Keratinocyte (primary cell): ENCODE data around the gene ARRB1. TPM values are rescaled to one million over a fixed set of nuclear protein-coding genes. Genes with fewer than 3 reads are reported as not detected.

ENCODE experiments used
- DNase-seq: peaks from one replicate; pipeline ENCODE4 v3.0.0-alpha.2; 2011; ENCODE audit warnings: low read depth, missing footprints, low spot score
- FAIRE-seq: peaks from 2 replicates; lab custom pipeline; 2011; peaks lifted over from hg19 to GRCh38; lab: Jason Lieb, UNC
- H2AFZ ChIP-seq: 2 replicates; pipeline ENCODE4 v1.6.0; 2012; ENCODE audit warnings: low read length, control low read depth, inconsistent platforms; ENCODE audit not compliant: control insufficient read depth
- H3K27ac ChIP-seq: 2 replicates; pipeline ENCODE4 v1.5.1; 2011; ENCODE audit warnings: low read length; ENCODE audit not compliant: control insufficient read depth, insufficient read depth
- H3K27me3 ChIP-seq: 3 replicates; pipeline ENCODE4 v1.6.0; 2011; ENCODE audit warnings: low read length; ENCODE audit not compliant: control insufficient read depth, insufficient read depth; ENCODE audit errors: extremely low read depth
- H3K36me3 ChIP-seq, 2 experiments: 2 replicates in 1 of 2; 3 replicates in 1 of 2; pipeline ENCODE4 v1.5.1; 2011; ENCODE audit warnings: low read length in 2 of 2, mild to moderate bottlenecking in 1 of 2; ENCODE audit not compliant: control insufficient read depth in 2 of 2, insufficient read depth in 2 of 2; ENCODE audit errors: extremely low read depth in 1 of 2
- H3K4me1 ChIP-seq: 3 replicates; pipeline ENCODE4 v1.5.1; 2011; ENCODE audit warnings: low read length; ENCODE audit not compliant: control insufficient read depth, insufficient read depth; ENCODE audit errors: extremely low read depth
- H3K4me2 ChIP-seq: 3 replicates; pipeline ENCODE4 v1.6.0; 2011; ENCODE audit warnings: low read depth, low read length; ENCODE audit not compliant: control insufficient read depth, insufficient read depth; ENCODE audit errors: extremely low read depth
- H3K4me3 ChIP-seq, 3 experiments: fragments of 200-600 bp in 1 of 3; sonication (generic) in 1 of 3; 2 replicates in 2 of 3; 3 replicates in 1 of 3; pipeline ENCODE4 v1.5.1; 2011 to 2016; ENCODE audit warnings: low read length in 3 of 3, mild to moderate bottlenecking in 3 of 3, control low read depth in 2 of 3, inconsistent platforms in 1 of 3, low read depth in 1 of 3, mixed read lengths in 1 of 3, mixed run types in 1 of 3, moderate library complexity in 1 of 3; ENCODE audit not compliant: control insufficient read depth in 2 of 3, insufficient read depth in 2 of 3; ENCODE audit errors: extremely low read depth in 1 of 3
- H3K79me2 ChIP-seq: 2 replicates; pipeline ENCODE4 v1.6.0; 2012; ENCODE audit warnings: low read length; ENCODE audit not compliant: control insufficient read depth, insufficient read depth
- H3K9ac ChIP-seq: 3 replicates; pipeline ENCODE4 v1.6.0; 2011; ENCODE audit warnings: low read length; ENCODE audit not compliant: control insufficient read depth, insufficient read depth; ENCODE audit errors: extremely low read depth
- H3K9me1 ChIP-seq: 3 replicates; pipeline ENCODE4 v1.6.0; 2011; ENCODE audit warnings: low read length; ENCODE audit not compliant: control insufficient read depth, insufficient read depth; ENCODE audit errors: extremely low read depth
- H3K9me3 ChIP-seq: 2 replicates; pipeline ENCODE4 v1.5.1; 2012; ENCODE audit warnings: low read depth, low read length; ENCODE audit not compliant: control insufficient read depth
- H4K20me1 ChIP-seq: 3 replicates; pipeline ENCODE4 v1.6.0; 2011; ENCODE audit warnings: low read length; ENCODE audit not compliant: control insufficient read depth, insufficient read depth; ENCODE audit errors: extremely low read depth
- EZH2 ChIP-seq: IDR thresholded peaks from one replicate; pipeline ENCODE4 v1.6.1; 2012; ENCODE audit warnings: inconsistent platforms, mild to moderate bottlenecking, low read length, moderate library complexity
- dilution Hi-C: fragments of 300-500 bp; cut with MboI; formaldehyde crosslinking; loops from one replicate; pipeline ENCODE4 v1.7.0; 2020; ENCODE audit warnings: low sequenced_read_pairs; ENCODE audit not compliant: extremely low pct_ligation_motif_present
- polyA plus RNA-seq, 5 experiments: library from polyadenylated mRNA; depleted of rRNA in 3 of 5; stranded (reverse) in 3 of 5; stranded (forward) in 1 of 5; unstranded in 1 of 5; fragments of >200 nt; gene quantifications; 1 replicate in 1 of 5; 2 replicates in 3 of 5; 3 replicates in 1 of 5; pipeline versions ENCODE4 v1.2.1 to v1.2.3, GENCODE V29; 2011 to 2012; ENCODE audit warnings: missing spikeins in 2 of 5, low read depth in 1 of 5, low replicate concordance in 1 of 5
- TF ChIP-seq, protein P1 (sequence below), 3 experiments: IDR thresholded peaks in 1 of 3; conservative IDR thresholded peaks in 1 of 3; optimal IDR thresholded peaks in 1 of 3; 2 replicates in 2 of 3; 3 replicates in 1 of 3; pipeline versions ENCODE3 to v1.5.1; 2011; ENCODE audit warnings: low read length in 3 of 3, mild to moderate bottlenecking in 3 of 3, moderate library complexity in 2 of 3, control low read depth in 1 of 3, inconsistent platforms in 1 of 3; ENCODE audit not compliant: insufficient read depth in 2 of 3; ENCODE audit errors: extremely low read depth in 1 of 3

ARRB1 gene
- polyA plus RNA-seq, 1 donor (not counting 4 experiments of a cell fraction or from before 2014, with no cell fraction given), result 0.94 TPM

GRCh38 chr11:75272391-75272790 lies 79.1 kb downstream of the ARRB1 start:
- H3K9ac ChIP-seq, result no peak overlapping the region
- no peaks in the 10 kb centered on the region for H3K27me3 ChIP-seq
- TF ChIP-seq, protein P1, sequence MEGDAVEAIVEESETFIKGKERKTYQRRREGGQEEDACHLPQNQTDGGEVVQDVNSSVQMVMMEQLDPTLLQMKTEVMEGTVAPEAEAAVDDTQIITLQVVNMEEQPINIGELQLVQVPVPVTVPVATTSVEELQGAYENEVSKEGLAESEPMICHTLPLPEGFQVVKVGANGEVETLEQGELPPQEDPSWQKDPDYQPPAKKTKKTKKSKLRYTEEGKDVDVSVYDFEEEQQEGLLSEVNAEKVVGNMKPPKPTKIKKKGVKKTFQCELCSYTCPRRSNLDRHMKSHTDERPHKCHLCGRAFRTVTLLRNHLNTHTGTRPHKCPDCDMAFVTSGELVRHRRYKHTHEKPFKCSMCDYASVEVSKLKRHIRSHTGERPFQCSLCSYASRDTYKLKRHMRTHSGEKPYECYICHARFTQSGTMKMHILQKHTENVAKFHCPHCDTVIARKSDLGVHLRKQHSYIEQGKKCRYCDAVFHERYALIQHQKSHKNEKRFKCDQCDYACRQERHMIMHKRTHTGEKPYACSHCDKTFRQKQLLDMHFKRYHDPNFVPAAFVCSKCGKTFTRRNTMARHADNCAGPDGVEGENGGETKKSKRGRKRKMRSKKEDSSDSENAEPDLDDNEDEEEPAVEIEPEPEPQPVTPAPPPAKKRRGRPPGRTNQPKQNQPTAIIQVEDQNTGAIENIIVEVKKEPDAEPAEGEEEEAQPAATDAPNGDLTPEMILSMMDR (optimal IDR thresholded peaks at IDR 0.05 in 1 of 3, IDR thresholded peaks at IDR 0.05 in 1 of 3, conservative IDR thresholded peaks at IDR 0.05 in 1 of 3; ENCODE audit: extremely low read depth in 1 of 3, insufficient read depth in 2 of 3, low read length in 3 of 3), result no peak
- no peak for TF ChIP-seq EZH2
- no peaks in the 10 kb centered on the region for H3K4me1 ChIP-seq
- H4K20me1 ChIP-seq, result no peaks in the 10 kb centered on the region
- no peaks in the 10 kb centered on the region for H3K9me1 ChIP-seq
- no peaks in the 10 kb centered on the region for H3K36me3 ChIP-seq
- H3K4me3 ChIP-seq, result no peak overlapping the region
- H3K27ac ChIP-seq, result no peak overlapping the region
- H3K4me2 ChIP-seq, result no peak overlapping the region
- no peaks in the 10 kb centered on the region for H3K79me2 ChIP-seq
- no peaks in the 10 kb centered on the region for H3K9me3 ChIP-seq
- FAIRE-seq (no peak), DNase-seq (no peak)
- dilution Hi-C loops, result no loop called here
- H2AFZ ChIP-seq, result no peak overlapping the region

DNA sequence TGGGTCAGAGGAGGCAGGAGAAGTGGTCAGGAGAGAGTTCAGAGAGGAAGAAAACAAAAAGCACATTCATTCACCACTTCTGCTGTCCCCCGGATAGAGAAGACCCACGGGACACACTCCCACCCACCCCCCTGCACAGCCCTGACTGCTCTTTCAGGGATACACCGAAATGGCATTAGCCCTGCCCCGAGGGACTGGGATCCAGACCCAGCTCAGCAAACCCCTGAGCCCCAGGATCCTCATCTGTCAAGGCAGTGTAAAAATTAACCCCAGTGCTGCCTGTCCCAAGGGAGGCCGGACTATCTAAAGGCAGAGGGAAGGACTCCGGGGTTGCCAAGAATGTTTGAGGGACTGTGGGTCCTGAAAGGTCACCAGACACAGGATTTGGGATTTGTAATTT lies 79.7 kb downstream of the ARRB1 start:
- Histone ChIP-seq H3K4me1 (no peaks in the 10 kb centered on the region), H3K79me2 (no peaks in the 10 kb centered on the region), H4K20me1 (no peaks in the 10 kb centered on the region), H3K27me3 (no peaks in the 10 kb centered on the region), H3K4me3 (no peak overlapping the region), H3K27ac (no peak overlapping the region), H3K9me3 (no peaks in the 10 kb centered on the region), H3K9ac (no peak overlapping the region), H3K36me3 (no peaks in the 10 kb centered on the region), H3K4me2 (no peak overlapping the region), H3K9me1 (no peaks in the 10 kb centered on the region), H2AFZ (no peak overlapping the region)
- dilution Hi-C loops, result no loop called here
- TF ChIP-seq, protein P1 (optimal IDR thresholded peaks at IDR 0.05 in 1 of 3, IDR thresholded peaks at IDR 0.05 in 1 of 3, conservative IDR thresholded peaks at IDR 0.05 in 1 of 3; ENCODE audit: extremely low read depth in 1 of 3, insufficient read depth in 2 of 3, low read length in 3 of 3), result no peak
- no peak for TF ChIP-seq EZH2
- no peak for DNase-seq
- FAIRE-seq, result no peak
